Osteoblast (primary cell): ENCODE results near the gene GTF3C4. TPM values are rescaled to one million over a fixed set of nuclear protein-coding genes. Genes with fewer than 3 reads are reported as not detected.
A peak's percentile ranks its signal among the peaks of the same experiment; 100 is the strongest.

Experiments used
- DNase-seq: peaks from one replicate; pipeline ENCODE4 v3.0.0; 2011; ENCODE audit warnings: low spot score, mixed read lengths; ENCODE audit not compliant: insufficient read length; ENCODE audit errors: missing footprints
- H2AFZ ChIP-seq: 2 replicates; pipeline ENCODE4 v1.6.0; 2011; ENCODE audit warnings: mild to moderate bottlenecking, low read length
- H3K27ac ChIP-seq: 2 replicates; pipeline ENCODE4 v1.5.1; 2011; ENCODE audit warnings: mild to moderate bottlenecking, low read depth, low read length, moderate library complexity
- H3K27me3 ChIP-seq: 2 replicates; pipeline ENCODE4 v1.6.0; 2012; ENCODE audit warnings: mild to moderate bottlenecking, control low read depth, inconsistent platforms, low read length, moderate library complexity; ENCODE audit not compliant: insufficient read depth
- H3K36me3 ChIP-seq: 2 replicates; pipeline ENCODE4 v1.5.1; 2011; ENCODE audit warnings: mild to moderate bottlenecking, low read length, control low read depth, moderate library complexity; ENCODE audit not compliant: insufficient read depth
- H3K4me1 ChIP-seq: 2 replicates; pipeline ENCODE4 v1.5.1; 2011; ENCODE audit warnings: mild to moderate bottlenecking, low read length, control low read depth, moderate library complexity; ENCODE audit not compliant: insufficient read depth
- H3K4me2 ChIP-seq: 2 replicates; pipeline ENCODE4 v1.6.0; 2011; ENCODE audit warnings: mild to moderate bottlenecking, low read length; ENCODE audit not compliant: insufficient read depth
- H3K4me3 ChIP-seq: fragments of 200-600 bp; sonication (generic); 3 replicates; pipeline ENCODE4 v1.5.1; 2012; ENCODE audit warnings: mild to moderate bottlenecking, low read length, inconsistent platforms; ENCODE audit not compliant: insufficient read depth
- H3K79me2 ChIP-seq: 2 replicates; pipeline ENCODE4 v1.6.0; 2012; ENCODE audit warnings: mild to moderate bottlenecking, low read length, control low read depth, inconsistent platforms; ENCODE audit not compliant: insufficient read depth
- H3K9me3 ChIP-seq: 2 replicates; pipeline ENCODE4 v1.5.1; 2011; ENCODE audit warnings: low read depth, low read length, control low read depth
- H4K20me1 ChIP-seq: 2 replicates; pipeline ENCODE4 v1.6.0; 2012; ENCODE audit warnings: mild to moderate bottlenecking, low read length, control low read depth; ENCODE audit not compliant: insufficient read depth
- CTCF ChIP-seq: IDR thresholded peaks from 2 replicates; pipeline ENCODE4 v1.5.1; 2011; ENCODE audit warnings: mild to moderate bottlenecking, low read depth, low read length, moderate library complexity; ENCODE audit errors: extremely low read depth
- total RNA-seq: library from RNA; depleted of rRNA; stranded (reverse); fragments of >200 nt; gene quantifications from 2 replicates; pipeline ENCODE4 v1.2.3, GENCODE V29; 2012

The GTF3C4 gene
- total RNA-seq, 1 donor, result 21.7 TPM

- H2AFZ ChIP-seq, result peak within 1 kb of the TSS; percentile 97
- H3K4me1 ChIP-seq, result peaks cover 24% of the 10 kb centered on the region
- no peaks in the 10 kb centered on the region for H3K27me3 ChIP-seq
- H3K4me3 ChIP-seq, result peak within 1 kb of the TSS; percentile 98
- peak within 1 kb of the TSS; percentile 99 for H3K27ac ChIP-seq
- DNase-seq, result peak; percentile 95
- H3K4me2 ChIP-seq, result peak within 1 kb of the TSS; percentile 83
- H3K79me2 ChIP-seq, result peaks cover 82% of the 10 kb centered on the region
- no peaks in the 10 kb centered on the region for H3K9me3 ChIP-seq
- no peaks in the 10 kb centered on the region for H3K36me3 ChIP-seq
- TF ChIP-seq CTCF, result no peak
- peaks cover 41% of the 10 kb centered on the region for H4K20me1 ChIP-seq
These were observed 387 bp upstream of the GTF3C4 start, which contains the start of gene DDX31 for GRCh38 chr9:132669698-132670456. TSS of gene DDX31 (minus strand) at chr9:132669983. CDS start at chr9:132669934, 49 bp downstream.

GRCh38 chr9:132671620-132672412 is 1.6 kb downstream of the GTF3C4 start:
- no peak overlapping the region for H2AFZ ChIP-seq
- no peaks in the 10 kb centered on the region for H3K27me3 ChIP-seq
- H3K9me3 ChIP-seq, result no peaks in the 10 kb centered on the region
- H3K36me3 ChIP-seq, result no peaks in the 10 kb centered on the region
- peak overlapping the region; percentile 83 for H3K4me2 ChIP-seq
- peaks cover 84% of the 10 kb centered on the region for H3K79me2 ChIP-seq
- no peak for TF ChIP-seq CTCF
- H3K4me1 ChIP-seq, result peaks cover 24% of the 10 kb centered on the region
- H3K4me3 ChIP-seq, result peak overlapping the region; percentile 98
- peak overlapping the region; percentile 99 for H3K27ac ChIP-seq
- peaks cover 51% of the 10 kb centered on the region for H4K20me1 ChIP-seq
- DNase-seq, result no peak

DNA sequence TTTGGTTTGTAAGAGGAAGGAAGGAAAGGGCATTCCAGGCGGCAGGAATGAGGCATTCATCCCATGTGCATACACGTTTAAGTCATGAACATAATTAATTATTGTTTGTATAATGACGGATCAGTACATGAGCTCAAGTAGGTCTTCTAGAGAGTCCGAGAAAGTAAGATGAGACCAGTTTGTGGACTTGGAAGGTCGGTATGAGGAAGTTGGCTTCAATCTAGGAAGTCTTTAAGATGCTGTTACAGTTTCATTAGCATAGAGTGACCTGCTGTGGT is 2.1 kb downstream of the GTF3C4 start:
- no peak for DNase-seq
- H3K4me1 ChIP-seq, result peaks cover 24% of the 10 kb centered on the region
- H3K9me3 ChIP-seq, result no peaks in the 10 kb centered on the region
- H3K4me3 ChIP-seq, result peak overlapping the region; percentile 98
- peaks cover 57% of the 10 kb centered on the region for H4K20me1 ChIP-seq
- H3K36me3 ChIP-seq, result no peaks in the 10 kb centered on the region
- no peak overlapping the region for H3K27ac ChIP-seq
- no peaks in the 10 kb centered on the region for H3K27me3 ChIP-seq
- peaks cover 85% of the 10 kb centered on the region for H3K79me2 ChIP-seq
- TF ChIP-seq CTCF, result peak; percentile 34
- H3K4me2 ChIP-seq, result peak overlapping the region; percentile 83
- H2AFZ ChIP-seq, result no peak overlapping the region

DNA sequence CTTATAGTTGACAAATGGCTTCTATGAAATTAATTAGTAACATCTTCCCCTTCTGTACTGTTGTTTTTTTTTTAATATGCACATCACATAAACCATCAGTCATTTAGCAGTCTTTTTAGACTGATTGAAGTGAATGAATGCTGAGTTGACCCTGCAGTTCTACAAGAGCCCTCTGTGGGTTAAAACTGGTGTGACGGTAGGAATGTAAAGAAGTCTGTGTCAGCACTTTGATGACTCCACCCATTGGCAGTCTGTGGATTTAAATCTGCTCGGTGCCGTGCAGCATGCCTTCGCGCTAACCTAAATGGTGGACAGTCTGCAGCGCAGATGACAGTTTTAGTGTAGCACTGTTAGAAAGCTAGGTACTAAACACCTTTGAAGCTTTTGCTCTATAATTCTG is 3.1 kb downstream of the GTF3C4 start:
- H4K20me1 ChIP-seq, result peaks cover 59% of the 10 kb centered on the region
- DNase-seq, result peak; percentile 85
- peak; percentile 25 for TF ChIP-seq CTCF
- peaks cover 84% of the 10 kb centered on the region for H3K79me2 ChIP-seq
- H3K36me3 ChIP-seq, result peaks cover 6% of the 10 kb centered on the region
- no peaks in the 10 kb centered on the region for H3K9me3 ChIP-seq
- H3K27ac ChIP-seq, result no peak overlapping the region
- no peaks in the 10 kb centered on the region for H3K27me3 ChIP-seq
- peak overlapping the region; percentile 1 for H3K4me2 ChIP-seq
- no peak overlapping the region for H3K4me3 ChIP-seq
- H2AFZ ChIP-seq, result no peak overlapping the region
- peaks cover 24% of the 10 kb centered on the region for H3K4me1 ChIP-seq
